Measurements from ENCODE around the gene PASK. TPM values are rescaled to one million over a fixed set of nuclear protein-coding genes. Genes with fewer than 3 reads are reported as not detected.
A peak's percentile ranks its signal among the peaks of the same experiment; 100 is the strongest.
"Not testable (repeated sequence)": the region's sequence is repeated elsewhere in the genome, so short reads cannot be mapped to it uniquely, and the experiment has no call there.

The PASK gene
- total RNA-seq, result 100 to 1,000 TPM; 290 to 309 TPM
- polyA plus RNA-seq, result 10 to 100 TPM; 38.2 to 50.0 TPM

GRCh38 chr2:241148891-241149674, at the start of gene PASK:
TSS of gene PASK (minus strand) at chr2:241149472. CDS start at chr2:241143032, 6,440 bp downstream.
- Mint-ChIP-seq H3K27ac (peak within 1 kb of the TSS; percentile 94 to 99 (median 97)), H3K36me3 (peaks cover 4 to 23% of the 10 kb centered on the region in 2 donors), H3K27me3 (no peaks in the 10 kb centered on the region), H3K9me3 (peaks cover 0 to 1% (median 0%) of the 10 kb centered on the region in 8 donors), H3K4me1 (peaks cover 26 to 50% (median 42%) of the 10 kb centered on the region in 4 donors), H3K4me3 (peak within 1 kb of the TSS; percentile 94 to 100 (median 100))
- Histone ChIP-seq H3K4me1 (ENCODE audit: insufficient read depth, low read length) (peaks cover 26% of the 10 kb centered on the region), H3K4me3 (ENCODE audit: low read length in 2 of 2) (peak within 1 kb of the TSS; percentile 70 to 93), H3K36me3 (ENCODE audit: insufficient read depth, low read length) (no peaks in the 10 kb centered on the region), H3K27me3 (ENCODE audit: insufficient read depth, low read length) (no peaks in the 10 kb centered on the region), H3K9me3 (ENCODE audit: control insufficient read depth in 1 of 2, low read length in 2 of 2) (no peaks in the 10 kb centered on the region), H3K27ac (ENCODE audit: low read depth, low read length) (peak within 1 kb of the TSS; percentile 75)
- POLR2A ChIA-PET (ENCODE audit: partially characterized antibody), result interaction anchor here (0.6 to 9.0 kb wide), 25 partner anchors 8 to 298 kb away, joined by 3 to 299 read pairs (median 6); partner anchors contain the start of genes HDLBP, MTERF4 and SEPTIN2
- intact Hi-C loops (cut with micrococcal nuclease), result loop anchor here (1.0 to 5.0 kb wide), 2 partner anchors 47 to 297 kb away; partner anchors contain the start of gene MTERF4
- CTCF ChIA-PET (ENCODE audit: partially characterized antibody), result interaction anchor here (0.8 to 3.9 kb wide), 14 partner anchors 9 to 234 kb away, joined by 3 to 76 read pairs (median 6); partner anchors contain the start of gene MTERF4
- peak; percentile 91 to 98 (median 91) for DNase-seq

- Histone ChIP-seq H3K9me3 (ENCODE audit: control insufficient read depth in 1 of 2, low read length in 2 of 2) (no peaks in the 10 kb centered on the region), H3K4me3 (ENCODE audit: low read length in 2 of 2) (no peak overlapping the region), H3K4me1 (ENCODE audit: insufficient read depth, low read length) (no peaks in the 10 kb centered on the region), H3K27ac (ENCODE audit: low read depth, low read length) (no peak overlapping the region), H3K36me3 (ENCODE audit: insufficient read depth, low read length) (no peaks in the 10 kb centered on the region), H3K27me3 (ENCODE audit: insufficient read depth, low read length) (no peaks in the 10 kb centered on the region)
- no peak overlapping the region for H3K4me3 Mint-ChIP-seq
- H3K27me3 Mint-ChIP-seq, result no peaks in the 10 kb centered on the region
- H3K9me3 Mint-ChIP-seq, result no peaks in the 10 kb centered on the region
- POLR2A ChIA-PET (ENCODE audit: partially characterized antibody), result no interaction called here
- no peak overlapping the region for H3K27ac Mint-ChIP-seq
- H3K4me1 Mint-ChIP-seq, result no peaks in the 10 kb centered on the region
- DNase-seq, result no peak
- no peaks in the 10 kb centered on the region for H3K36me3 Mint-ChIP-seq
- intact Hi-C loops (cut with micrococcal nuclease), result no loop called here
- CTCF ChIA-PET (ENCODE audit: partially characterized antibody), result no interaction called here
Observed at GRCh38 chr2:241198381-241199279, 49.4 kb upstream of the PASK start.

GRCh38 chr2:241197947-241198346, 48.7 kb upstream of the PASK start:
- Mint-ChIP-seq H3K27me3 (no peaks in the 10 kb centered on the region), H3K4me3 (no peak overlapping the region), H3K27ac (no peak overlapping the region), H3K9me3 (no peaks in the 10 kb centered on the region), H3K4me1 (no peaks in the 10 kb centered on the region), H3K36me3 (no peaks in the 10 kb centered on the region)
- H3K27me3 ChIP-seq (ENCODE audit: insufficient read depth, low read length), result no peaks in the 10 kb centered on the region
- ChIA-PET CTCF (ENCODE audit: partially characterized antibody) (no interaction called here), POLR2A (ENCODE audit: partially characterized antibody) (no interaction called here)
- no peaks in the 10 kb centered on the region for H3K9me3 ChIP-seq (ENCODE audit: control insufficient read depth in 1 of 2, low read length in 2 of 2)
- H3K4me3 ChIP-seq (ENCODE audit: low read length in 2 of 2), result no peak overlapping the region
- no peak overlapping the region for H3K27ac ChIP-seq (ENCODE audit: low read depth, low read length)
- H3K4me1 ChIP-seq (ENCODE audit: insufficient read depth, low read length), result no peaks in the 10 kb centered on the region
- intact Hi-C loops (cut with micrococcal nuclease), result no loop called here
- no peak for DNase-seq
- no peaks in the 10 kb centered on the region for H3K36me3 ChIP-seq (ENCODE audit: insufficient read depth, low read length)

- DNase-seq; H3K9me3 Mint-ChIP-seq; H3K4me1 ChIP-seq (ENCODE audit: insufficient read depth, low read length); H3K4me3 ChIP-seq (ENCODE audit: low read length in 2 of 2); H3K36me3 ChIP-seq (ENCODE audit: insufficient read depth, low read length); H3K27me3 ChIP-seq (ENCODE audit: insufficient read depth, low read length); H3K36me3 Mint-ChIP-seq; POLR2A ChIA-PET (ENCODE audit: partially characterized antibody); CTCF ChIA-PET (ENCODE audit: partially characterized antibody); intact Hi-C loops (cut with micrococcal nuclease); H3K4me3 Mint-ChIP-seq; H3K9me3 ChIP-seq (ENCODE audit: control insufficient read depth in 1 of 2, low read length in 2 of 2); H3K27ac ChIP-seq (ENCODE audit: low read depth, low read length); H3K4me1 Mint-ChIP-seq; H3K27me3 Mint-ChIP-seq: not testable (repeated sequence)
- H3K27ac Mint-ChIP-seq, result peak overlapping the region in 1 of 7 donors; percentile 23
Observed at GRCh38 chr2:241197246-241197645, 48.0 kb upstream of the PASK start.

- ChIA-PET POLR2A (ENCODE audit: partially characterized antibody) (no interaction called here), CTCF (ENCODE audit: partially characterized antibody) (no interaction called here)
- intact Hi-C loops (cut with micrococcal nuclease), result no loop called here
Observed at GRCh38 chr2:241195506-241196130, 46.3 kb upstream of the PASK start.

GRCh38 chr2:241194811-241195210, 45.5 kb upstream of the PASK start:
- Mint-ChIP-seq H3K36me3 (no peaks in the 10 kb centered on the region), H3K9me3 (no peaks in the 10 kb centered on the region), H3K4me3 (no peak overlapping the region), H3K4me1 (no peaks in the 10 kb centered on the region), H3K27me3 (no peaks in the 10 kb centered on the region), H3K27ac (no peak overlapping the region)
- H3K4me1 ChIP-seq (ENCODE audit: insufficient read depth, low read length), result no peaks in the 10 kb centered on the region
- no peaks in the 10 kb centered on the region for H3K36me3 ChIP-seq (ENCODE audit: insufficient read depth, low read length)
- DNase-seq, result no peak
- H3K9me3 ChIP-seq (ENCODE audit: control insufficient read depth in 1 of 2, low read length in 2 of 2), result no peaks in the 10 kb centered on the region
- ChIA-PET POLR2A (ENCODE audit: partially characterized antibody) (no interaction called here), CTCF (ENCODE audit: partially characterized antibody) (no interaction called here)
- no peaks in the 10 kb centered on the region for H3K27me3 ChIP-seq (ENCODE audit: insufficient read depth, low read length)
- H3K27ac ChIP-seq (ENCODE audit: low read depth, low read length), result no peak overlapping the region
- intact Hi-C loops (cut with micrococcal nuclease), result no loop called here
- no peak overlapping the region for H3K4me3 ChIP-seq (ENCODE audit: low read length in 2 of 2)

More at GRCh38 chr2:241195506-241196130, 46.3 kb upstream of the PASK start:
- Histone ChIP-seq H3K4me1 (ENCODE audit: insufficient read depth, low read length) (no peaks in the 10 kb centered on the region), H3K36me3 (ENCODE audit: insufficient read depth, low read length) (no peaks in the 10 kb centered on the region), H3K9me3 (ENCODE audit: control insufficient read depth in 1 of 2, low read length in 2 of 2) (no peaks in the 10 kb centered on the region), H3K4me3 (ENCODE audit: low read length in 2 of 2) (no peak overlapping the region), H3K27me3 (ENCODE audit: insufficient read depth, low read length) (no peaks in the 10 kb centered on the region), H3K27ac (ENCODE audit: low read depth, low read length) (no peak overlapping the region)
- Mint-ChIP-seq H3K4me3 (no peak overlapping the region), H3K36me3 (no peaks in the 10 kb centered on the region), H3K4me1 (no peaks in the 10 kb centered on the region), H3K9me3 (no peaks in the 10 kb centered on the region), H3K27ac (no peak overlapping the region), H3K27me3 (no peaks in the 10 kb centered on the region)
- DNase-seq, result no peak

- Mint-ChIP-seq H3K4me3 (no peak overlapping the region), H3K4me1 (no peaks in the 10 kb centered on the region), H3K27me3 (no peaks in the 10 kb centered on the region), H3K36me3 (no peaks in the 10 kb centered on the region), H3K27ac (no peak overlapping the region), H3K9me3 (no peaks in the 10 kb centered on the region)
- no peaks in the 10 kb centered on the region for H3K9me3 ChIP-seq (ENCODE audit: control insufficient read depth in 1 of 2, low read length in 2 of 2)
- ChIA-PET CTCF (ENCODE audit: partially characterized antibody) (no interaction called here), POLR2A (ENCODE audit: partially characterized antibody) (no interaction called here)
- H3K27me3 ChIP-seq (ENCODE audit: insufficient read depth, low read length), result no peaks in the 10 kb centered on the region
- no peaks in the 10 kb centered on the region for H3K36me3 ChIP-seq (ENCODE audit: insufficient read depth, low read length)
- no peak overlapping the region for H3K27ac ChIP-seq (ENCODE audit: low read depth, low read length)
- H3K4me3 ChIP-seq (ENCODE audit: low read length in 2 of 2), result no peak overlapping the region
- H3K4me1 ChIP-seq (ENCODE audit: insufficient read depth, low read length), result no peaks in the 10 kb centered on the region
- DNase-seq, result no peak
- intact Hi-C loops (cut with micrococcal nuclease), result no loop called here
Observed at GRCh38 chr2:241193271-241193670, 44.0 kb upstream of the PASK start.

All from CD4-positive, alpha-beta memory T cell (primary cell).